ENCODE data around the gene PCAT7.
"Not testable (repeated sequence)": the region's sequence is repeated elsewhere in the genome, so short reads cannot be mapped to it uniquely, and the experiment has no call there.

Gene PCAT7

DNA sequence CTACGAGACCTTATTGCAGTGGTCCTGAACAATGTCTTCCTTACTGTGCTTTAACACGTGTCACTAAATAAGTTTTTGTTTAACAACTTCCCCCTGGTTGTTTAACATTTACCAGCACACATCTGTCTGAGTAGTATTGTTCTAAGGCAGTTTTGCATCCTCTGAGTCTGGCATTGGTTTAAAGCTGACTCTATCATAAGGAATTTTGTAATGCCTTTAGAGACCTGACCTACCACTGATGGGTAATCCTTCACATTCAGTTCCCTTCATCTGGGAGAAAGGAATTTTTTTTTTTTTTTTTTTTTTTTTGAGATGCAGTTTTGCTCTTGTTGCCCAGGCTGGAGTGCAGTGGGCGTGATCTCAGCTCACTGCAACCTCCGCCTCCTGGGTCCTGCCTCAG lies 20.0 kb upstream of the PCAT7 start:
- H3K9me3 ChIP-seq (ENCODE audit: insufficient read depth, low read length, severe bottlenecking) = no peaks in the 10 kb centered on the region
- H3K4me2 ChIP-seq (ENCODE audit: insufficient read depth, low read length) = no peak overlapping the region
- peaks cover 2% of the 10 kb centered on the region for H3K27me3 ChIP-seq (ENCODE audit: insufficient read depth, low read length, poor library complexity)
- no peak overlapping the region for H3K9ac ChIP-seq (ENCODE audit: low read depth, low read length)
- no peak overlapping the region for H3K27ac ChIP-seq (ENCODE audit: low read length)
- ATAC-seq (ENCODE audit: insufficient read depth, low read depth) (no peak), DNase-seq (no peak)
- H3K79me2 ChIP-seq (ENCODE audit: insufficient read depth, low read length) = no peaks in the 10 kb centered on the region
- no peaks in the 10 kb centered on the region for H3K36me3 ChIP-seq (ENCODE audit: insufficient read depth, low read length)
- no peak overlapping the region for H2AFZ ChIP-seq (ENCODE audit: low read depth, low read length)
- H3K4me1 ChIP-seq (ENCODE audit: insufficient read depth, low read length) = no peaks in the 10 kb centered on the region
- no peak for TF ChIP-seq EZH2 (IDR thresholded peaks at IDR 0.05; ENCODE audit: borderline replicate concordance, low read depth, low read length, severe bottlenecking)
- TF ChIP-seq, protein P1, sequence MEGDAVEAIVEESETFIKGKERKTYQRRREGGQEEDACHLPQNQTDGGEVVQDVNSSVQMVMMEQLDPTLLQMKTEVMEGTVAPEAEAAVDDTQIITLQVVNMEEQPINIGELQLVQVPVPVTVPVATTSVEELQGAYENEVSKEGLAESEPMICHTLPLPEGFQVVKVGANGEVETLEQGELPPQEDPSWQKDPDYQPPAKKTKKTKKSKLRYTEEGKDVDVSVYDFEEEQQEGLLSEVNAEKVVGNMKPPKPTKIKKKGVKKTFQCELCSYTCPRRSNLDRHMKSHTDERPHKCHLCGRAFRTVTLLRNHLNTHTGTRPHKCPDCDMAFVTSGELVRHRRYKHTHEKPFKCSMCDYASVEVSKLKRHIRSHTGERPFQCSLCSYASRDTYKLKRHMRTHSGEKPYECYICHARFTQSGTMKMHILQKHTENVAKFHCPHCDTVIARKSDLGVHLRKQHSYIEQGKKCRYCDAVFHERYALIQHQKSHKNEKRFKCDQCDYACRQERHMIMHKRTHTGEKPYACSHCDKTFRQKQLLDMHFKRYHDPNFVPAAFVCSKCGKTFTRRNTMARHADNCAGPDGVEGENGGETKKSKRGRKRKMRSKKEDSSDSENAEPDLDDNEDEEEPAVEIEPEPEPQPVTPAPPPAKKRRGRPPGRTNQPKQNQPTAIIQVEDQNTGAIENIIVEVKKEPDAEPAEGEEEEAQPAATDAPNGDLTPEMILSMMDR (IDR thresholded peaks at IDR 0.05; ENCODE audit: borderline replicate concordance, extremely low read depth, low read length, poor library complexity, severe bottlenecking) = no peak
- no peaks in the 10 kb centered on the region for H4K20me1 ChIP-seq (ENCODE audit: insufficient read depth, low read length)
- H3K4me3 ChIP-seq (ENCODE audit: low read depth in 1 of 2, low read length in 2 of 2) = no peak overlapping the region

GRCh38 chr9:94538908-94539307 lies 16.0 kb upstream of the PCAT7 start:
- no peaks in the 10 kb centered on the region for H4K20me1 ChIP-seq (ENCODE audit: insufficient read depth, low read length)
- no peak overlapping the region for H3K4me2 ChIP-seq (ENCODE audit: insufficient read depth, low read length)
- no peaks in the 10 kb centered on the region for H3K79me2 ChIP-seq (ENCODE audit: insufficient read depth, low read length)
- H3K9me3 ChIP-seq (ENCODE audit: insufficient read depth, low read length, severe bottlenecking) = no peaks in the 10 kb centered on the region
- H3K4me1 ChIP-seq (ENCODE audit: insufficient read depth, low read length) = no peaks in the 10 kb centered on the region
- H3K36me3 ChIP-seq (ENCODE audit: insufficient read depth, low read length) = no peaks in the 10 kb centered on the region
- no peak overlapping the region for H2AFZ ChIP-seq (ENCODE audit: low read depth, low read length)
- DNase-seq = no peak
- no peak for ATAC-seq (ENCODE audit: insufficient read depth, low read depth)
- H3K27ac ChIP-seq (ENCODE audit: low read length) = no peak overlapping the region
- no peaks in the 10 kb centered on the region for H3K27me3 ChIP-seq (ENCODE audit: insufficient read depth, low read length, poor library complexity)
- H3K9ac ChIP-seq (ENCODE audit: low read depth, low read length) = no peak overlapping the region
- no peak for TF ChIP-seq EZH2 (IDR thresholded peaks at IDR 0.05; ENCODE audit: borderline replicate concordance, low read depth, low read length, severe bottlenecking)
- TF ChIP-seq, protein P1 (IDR thresholded peaks at IDR 0.05; ENCODE audit: borderline replicate concordance, extremely low read depth, low read length, poor library complexity, severe bottlenecking) = no peak
- H3K4me3 ChIP-seq (ENCODE audit: low read depth in 1 of 2, low read length in 2 of 2) = no peak overlapping the region

- H3K9ac ChIP-seq (ENCODE audit: low read depth, low read length); H3K36me3 ChIP-seq (ENCODE audit: insufficient read depth, low read length); H3K79me2 ChIP-seq (ENCODE audit: insufficient read depth, low read length); H2AFZ ChIP-seq (ENCODE audit: low read depth, low read length); H3K4me3 ChIP-seq (ENCODE audit: low read depth in 1 of 2, low read length in 2 of 2); H4K20me1 ChIP-seq (ENCODE audit: insufficient read depth, low read length); H3K27me3 ChIP-seq (ENCODE audit: insufficient read depth, low read length, poor library complexity); H3K27ac ChIP-seq (ENCODE audit: low read length); H3K9me3 ChIP-seq (ENCODE audit: insufficient read depth, low read length, severe bottlenecking); H3K4me1 ChIP-seq (ENCODE audit: insufficient read depth, low read length); DNase-seq; H3K4me2 ChIP-seq (ENCODE audit: insufficient read depth, low read length); ATAC-seq (ENCODE audit: insufficient read depth, low read depth): not testable (repeated sequence)
Measured at GRCh38 chr9:94544335-94544734, 10.5 kb upstream of the PCAT7 start.

DNA sequence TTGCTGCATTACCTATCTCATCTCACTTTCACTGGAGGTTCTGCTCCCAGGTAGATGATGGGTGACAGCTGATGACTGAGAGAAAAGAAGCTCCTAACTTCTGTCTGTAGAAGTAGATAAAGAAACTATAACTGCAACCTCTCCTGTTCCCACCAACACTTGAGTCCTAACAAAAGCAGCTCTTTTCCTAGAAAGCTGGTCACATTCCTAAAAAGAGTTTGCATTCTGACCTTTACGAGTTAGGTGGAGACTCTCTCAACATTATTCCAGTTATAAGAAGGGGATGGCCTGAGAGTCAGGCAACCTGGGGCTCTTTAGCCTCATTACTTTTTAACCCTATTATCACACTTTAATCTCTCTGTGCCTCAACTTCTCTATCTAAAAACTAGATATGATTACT lies 8.9 kb upstream of the PCAT7 start:
- Histone ChIP-seq H3K4me1 (ENCODE audit: insufficient read depth, low read length) (no peaks in the 10 kb centered on the region), H2AFZ (ENCODE audit: low read depth, low read length) (no peak overlapping the region), H3K4me3 (ENCODE audit: low read depth in 1 of 2, low read length in 2 of 2) (no peak overlapping the region), H4K20me1 (ENCODE audit: insufficient read depth, low read length) (no peaks in the 10 kb centered on the region), H3K27ac (ENCODE audit: low read length) (no peak overlapping the region), H3K27me3 (ENCODE audit: insufficient read depth, low read length, poor library complexity) (no peaks in the 10 kb centered on the region), H3K9me3 (ENCODE audit: insufficient read depth, low read length, severe bottlenecking) (no peaks in the 10 kb centered on the region), H3K4me2 (ENCODE audit: insufficient read depth, low read length) (no peak overlapping the region), H3K9ac (ENCODE audit: low read depth, low read length) (no peak overlapping the region), H3K79me2 (ENCODE audit: insufficient read depth, low read length) (no peaks in the 10 kb centered on the region), H3K36me3 (ENCODE audit: insufficient read depth, low read length) (no peaks in the 10 kb centered on the region)
- DNase-seq (no peak), ATAC-seq (ENCODE audit: insufficient read depth, low read depth) (no peak)
- TF ChIP-seq, protein P1 (IDR thresholded peaks at IDR 0.05; ENCODE audit: borderline replicate concordance, extremely low read depth, low read length, poor library complexity, severe bottlenecking) = no peak
- TF ChIP-seq EZH2 (IDR thresholded peaks at IDR 0.05; ENCODE audit: borderline replicate concordance, low read depth, low read length, severe bottlenecking) = no peak

All from DND-41 (cell line).